HepG2 (cell line): ENCODE data around the gene SEC62. TPM values are rescaled to one million over a fixed set of nuclear protein-coding genes. Genes with fewer than 3 reads are reported as not detected.

Experiments
- EHMT2 ChIP-seq: fragments of 200-600 bp; sonication (generic); IDR thresholded peaks from 2 replicates; pipeline ENCODE4 v1.7.0; 2017; ENCODE audit warnings: antibody characterized with exemption, low read depth, low read length, borderline replicate concordance
- HNF4A ChIP-seq: sonication (generic); formaldehyde crosslinking; IDR thresholded peaks from 2 replicates; pipeline ENCODE4 v1.4.0; 2020; ENCODE audit warnings: missing genetic modification reagents
- MBNL3 ChIP-seq: fragments of 250-450 bp; sonication (Bioruptor Pico); conservative IDR thresholded peaks from 2 replicates; pipeline ENCODE4 v1.8.0; 2022; ENCODE audit warnings: mild to moderate bottlenecking, inconsistent platforms
- RELA ChIP-seq: sonication (generic); formaldehyde crosslinking; IDR thresholded peaks from 2 replicates; pipeline ENCODE4 v1.4.0; 2020; ENCODE audit warnings: missing genetic modification reagents
- SATB2 ChIP-seq: sonication (generic); formaldehyde crosslinking; IDR thresholded peaks from 2 replicates; pipeline ENCODE4 v1.5.0; 2020; ENCODE audit warnings: missing genetic modification reagents
- polyA plus RNA-seq, 8 experiments: library from polyadenylated mRNA; depleted of rRNA in 3 of 8; stranded (reverse) in 7 of 8; unstranded in 1 of 8; fragments of >200 nt; fragmentation: Illumina TruSeq in 4 of 8; extraction: Trizol in 4 of 8; gene quantifications; 2 replicates each; pipeline versions ENCODE4 v1.2.1 to v1.2.3, GENCODE V29; 2011 to 2016; ENCODE audit warnings: low read depth in 4 of 8, missing spikeins in 1 of 8, mixed read lengths in 1 of 8; ENCODE audit not compliant: insufficient read depth in 1 of 8
- total RNA-seq, 5 experiments: library from RNA; depleted of rRNA; stranded (reverse); fragments of >200 nt; fragmentation: Illumina TruSeq; extraction: Trizol; gene quantifications; 2 replicates each; pipeline ENCODE4 v1.2.3, GENCODE V29; 2016; ENCODE audit warnings: low read depth in 1 of 5
- TF ChIP-seq, protein P1 (sequence below): sonication (generic); formaldehyde crosslinking; IDR thresholded peaks from 2 replicates; pipeline ENCODE4 v1.5.0; 2020; ENCODE audit warnings: missing genetic modification reagents
- TF ChIP-seq, protein P2 (sequence below), 2 experiments: fragments of 450-650 bp in 1 of 2; sonication (generic) in 1 of 2; formaldehyde crosslinking in 1 of 2; IDR thresholded peaks; 2 replicates each; pipeline versions ENCODE4 v1.6.1 to v1.8.0; 2016 to 2022; ENCODE audit warnings: antibody characterized with exemption in 1 of 2, mild to moderate bottlenecking in 1 of 2, missing genetic modification reagents in 1 of 2
- TF ChIP-seq, protein P3 (sequence below), 2 experiments: sonication (generic) in 1 of 2; formaldehyde crosslinking in 1 of 2; IDR thresholded peaks; 2 replicates each; pipeline versions ENCODE4 v1.4.0 to v1.6.1; 2016 to 2020; ENCODE audit warnings: borderline replicate concordance in 1 of 2, low read depth in 1 of 2, mild to moderate bottlenecking in 1 of 2, missing genetic modification reagents in 1 of 2

Gene SEC62
- total and polyA plus RNA-seq, 2 of the 13 experiments (the other 11 are each of a cell fraction or from before 2014, with no cell fraction given): 54.0 to 68.7 TPM

DNA sequence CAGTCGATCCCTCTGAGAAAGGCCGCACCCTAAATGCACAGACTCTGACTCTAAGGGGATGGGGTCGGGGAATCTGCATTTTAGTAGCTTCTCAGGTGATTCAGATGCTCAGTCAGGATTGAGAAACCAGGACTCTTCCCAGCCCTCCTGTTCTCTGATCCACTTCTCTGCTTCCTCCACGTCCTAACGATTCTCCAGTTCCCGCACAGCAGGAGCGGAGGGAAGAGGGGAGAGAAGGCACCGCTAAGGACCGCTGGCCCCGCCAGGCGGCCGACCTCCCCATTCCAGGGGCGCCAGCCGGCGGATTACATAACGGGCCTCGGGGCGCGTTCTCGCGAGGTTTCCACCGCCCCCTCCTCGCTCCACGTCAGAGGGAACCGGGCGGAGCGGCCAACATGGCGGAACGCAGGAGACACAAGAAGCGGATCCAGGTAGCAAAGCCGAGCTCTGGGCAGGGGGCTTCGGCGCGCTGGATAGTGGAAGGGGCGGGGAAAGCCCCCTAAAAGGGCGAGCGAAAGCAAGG is at the start of gene SEC62 (continued):
- no peak; the same call in 1 of the 2 replicates for TF ChIP-seq SATB2 (CRISPR knock-in tag)
- TF ChIP-seq, protein P1, sequence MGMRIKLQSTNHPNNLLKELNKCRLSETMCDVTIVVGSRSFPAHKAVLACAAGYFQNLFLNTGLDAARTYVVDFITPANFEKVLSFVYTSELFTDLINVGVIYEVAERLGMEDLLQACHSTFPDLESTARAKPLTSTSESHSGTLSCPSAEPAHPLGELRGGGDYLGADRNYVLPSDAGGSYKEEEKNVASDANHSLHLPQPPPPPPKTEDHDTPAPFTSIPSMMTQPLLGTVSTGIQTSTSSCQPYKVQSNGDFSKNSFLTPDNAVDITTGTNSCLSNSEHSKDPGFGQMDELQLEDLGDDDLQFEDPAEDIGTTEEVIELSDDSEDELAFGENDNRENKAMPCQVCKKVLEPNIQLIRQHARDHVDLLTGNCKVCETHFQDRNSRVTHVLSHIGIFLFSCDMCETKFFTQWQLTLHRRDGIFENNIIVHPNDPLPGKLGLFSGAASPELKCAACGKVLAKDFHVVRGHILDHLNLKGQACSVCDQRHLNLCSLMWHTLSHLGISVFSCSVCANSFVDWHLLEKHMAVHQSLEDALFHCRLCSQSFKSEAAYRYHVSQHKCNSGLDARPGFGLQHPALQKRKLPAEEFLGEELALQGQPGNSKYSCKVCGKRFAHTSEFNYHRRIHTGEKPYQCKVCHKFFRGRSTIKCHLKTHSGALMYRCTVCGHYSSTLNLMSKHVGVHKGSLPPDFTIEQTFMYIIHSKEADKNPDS (CRISPR knock-in tag): no peak
- TF ChIP-seq MBNL3 (CRISPR knock-in tag): no peak
- TF ChIP-seq HNF4A (CRISPR knock-in tag): peak; percentile 47; the same call in 1 of the 2 replicates
- no peak; the same call in 1 of the 2 replicates for TF ChIP-seq EHMT2
- TF ChIP-seq, protein P2, sequence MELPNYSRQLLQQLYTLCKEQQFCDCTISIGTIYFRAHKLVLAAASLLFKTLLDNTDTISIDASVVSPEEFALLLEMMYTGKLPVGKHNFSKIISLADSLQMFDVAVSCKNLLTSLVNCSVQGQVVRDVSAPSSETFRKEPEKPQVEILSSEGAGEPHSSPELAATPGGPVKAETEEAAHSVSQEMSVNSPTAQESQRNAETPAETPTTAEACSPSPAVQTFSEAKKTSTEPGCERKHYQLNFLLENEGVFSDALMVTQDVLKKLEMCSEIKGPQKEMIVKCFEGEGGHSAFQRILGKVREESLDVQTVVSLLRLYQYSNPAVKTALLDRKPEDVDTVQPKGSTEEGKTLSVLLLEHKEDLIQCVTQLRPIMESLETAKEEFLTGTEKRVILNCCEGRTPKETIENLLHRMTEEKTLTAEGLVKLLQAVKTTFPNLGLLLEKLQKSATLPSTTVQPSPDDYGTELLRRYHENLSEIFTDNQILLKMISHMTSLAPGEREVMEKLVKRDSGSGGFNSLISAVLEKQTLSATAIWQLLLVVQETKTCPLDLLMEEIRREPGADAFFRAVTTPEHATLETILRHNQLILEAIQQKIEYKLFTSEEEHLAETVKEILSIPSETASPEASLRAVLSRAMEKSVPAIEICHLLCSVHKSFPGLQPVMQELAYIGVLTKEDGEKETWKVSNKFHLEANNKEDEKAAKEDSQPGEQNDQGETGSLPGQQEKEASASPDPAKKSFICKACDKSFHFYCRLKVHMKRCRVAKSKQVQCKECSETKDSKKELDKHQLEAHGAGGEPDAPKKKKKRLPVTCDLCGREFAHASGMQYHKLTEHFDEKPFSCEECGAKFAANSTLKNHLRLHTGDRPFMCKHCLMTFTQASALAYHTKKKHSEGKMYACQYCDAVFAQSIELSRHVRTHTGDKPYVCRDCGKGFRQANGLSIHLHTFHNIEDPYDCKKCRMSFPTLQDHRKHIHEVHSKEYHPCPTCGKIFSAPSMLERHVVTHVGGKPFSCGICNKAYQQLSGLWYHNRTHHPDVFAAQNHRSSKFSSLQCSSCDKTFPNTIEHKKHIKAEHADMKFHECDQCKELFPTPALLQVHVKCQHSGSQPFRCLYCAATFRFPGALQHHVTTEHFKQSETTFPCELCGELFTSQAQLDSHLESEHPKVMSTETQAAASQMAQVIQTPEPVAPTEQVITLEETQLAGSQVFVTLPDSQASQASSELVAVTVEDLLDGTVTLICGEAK (IDR thresholded peaks at IDR 0.05): no peak
- TF ChIP-seq, protein P2 (CRISPR knock-in tag; IDR thresholded peaks at IDR 0.05): no peak
- TF ChIP-seq, protein P3, sequence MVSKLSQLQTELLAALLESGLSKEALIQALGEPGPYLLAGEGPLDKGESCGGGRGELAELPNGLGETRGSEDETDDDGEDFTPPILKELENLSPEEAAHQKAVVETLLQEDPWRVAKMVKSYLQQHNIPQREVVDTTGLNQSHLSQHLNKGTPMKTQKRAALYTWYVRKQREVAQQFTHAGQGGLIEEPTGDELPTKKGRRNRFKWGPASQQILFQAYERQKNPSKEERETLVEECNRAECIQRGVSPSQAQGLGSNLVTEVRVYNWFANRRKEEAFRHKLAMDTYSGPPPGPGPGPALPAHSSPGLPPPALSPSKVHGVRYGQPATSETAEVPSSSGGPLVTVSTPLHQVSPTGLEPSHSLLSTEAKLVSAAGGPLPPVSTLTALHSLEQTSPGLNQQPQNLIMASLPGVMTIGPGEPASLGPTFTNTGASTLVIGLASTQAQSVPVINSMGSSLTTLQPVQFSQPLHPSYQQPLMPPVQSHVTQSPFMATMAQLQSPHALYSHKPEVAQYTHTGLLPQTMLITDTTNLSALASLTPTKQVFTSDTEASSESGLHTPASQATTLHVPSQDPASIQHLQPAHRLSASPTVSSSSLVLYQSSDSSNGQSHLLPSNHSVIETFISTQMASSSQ (IDR thresholded peaks at IDR 0.05; ENCODE audit: low read depth): no peak
- TF ChIP-seq, protein P3 (CRISPR knock-in tag; IDR thresholded peaks at IDR 0.05; ENCODE audit: borderline replicate concordance): peak; percentile 52; the same call in 1 of the 2 replicates
- TF ChIP-seq RELA (CRISPR knock-in tag): no peak
